Left lobe of liver (tissue), 2 donors: ENCODE data around the gene ASMTL. TPM values are rescaled to one million over a fixed set of nuclear protein-coding genes. Genes with fewer than 3 reads are reported as not detected.
"Not testable (repeated sequence)": the region's sequence is repeated elsewhere in the genome, so short reads cannot be mapped to it uniquely, and the experiment has no call there.

Experiments
- ATAC-seq: fragments of 200-7000 bp; cut with Tn5 transposase; one replicate; pipeline ENCODE4 v1.9.1; 2020; ENCODE audit warnings: mild to moderate bottlenecking, moderate library complexity
- DNase-seq: peaks from one replicate; pipeline ENCODE4 v3.0.0-alpha.2; 2020; ENCODE audit warnings: low spot score
- total RNA-seq: library from RNA; stranded (reverse); gene quantifications from one replicate; pipeline ENCODE4 v1.2.1, GENCODE V29; 2021
- donor health status: DM: no; HTN: no; CAD: no; lungs with moderate emphysema.
- donor health status: DM: no; HTN: yes; CAD: no.

ASMTL gene
- total RNA-seq, 1 donor from 2014 or later, result 31.4 TPM

GRCh38 chrX:1482530-1482928 lies 29.8 kb upstream of the ASMTL start:
- not testable (repeated sequence) for ATAC-seq, DNase-seq

GRCh38 chrX:1481636-1482529 lies 29.2 kb upstream of the ASMTL start:
- DNase-seq (peak; percentile 79), ATAC-seq (peak; percentile 95)

GRCh38 chrX:1480082-1480785 lies 27.5 kb upstream of the ASMTL start:
- ATAC-seq (no peak), DNase-seq (peak; percentile 10)

GRCh38 chrX:1477801-1478458 lies 25.2 kb upstream of the ASMTL start:
- ATAC-seq, result no peak
- peak; percentile 10 for DNase-seq

- no peak for ATAC-seq
These were observed 24.5 kb upstream of the ASMTL start for GRCh38 chrX:1477229-1477628.

GRCh38 chrX:1476682-1477081 lies 24.0 kb upstream of the ASMTL start:
- ATAC-seq (no peak), DNase-seq (peak; percentile 14)

More at GRCh38 chrX:1477229-1477628, 24.5 kb upstream of the ASMTL start:
- DNase-seq, result no peak

GRCh38 chrX:1475881-1476280 lies 23.2 kb upstream of the ASMTL start:
- peak; percentile 8 for DNase-seq

GRCh38 chrX:1475481-1475880 lies 22.8 kb upstream of the ASMTL start:
- ATAC-seq (no peak), DNase-seq (no peak)

More at GRCh38 chrX:1475881-1476280, 23.2 kb upstream of the ASMTL start:
- no peak for ATAC-seq

GRCh38 chrX:1474593-1474992 lies 21.9 kb upstream of the ASMTL start:
- ATAC-seq, DNase-seq: not testable (repeated sequence)

GRCh38 chrX:1472975-1473374 lies 20.3 kb upstream of the ASMTL start:
- ATAC-seq (no peak), DNase-seq (peak; percentile 12)

GRCh38 chrX:1468250-1468772 lies 15.6 kb upstream of the ASMTL start:
- DNase-seq, result peak; percentile 40
- ATAC-seq, result no peak

GRCh38 chrX:1466971-1467561 lies 14.4 kb upstream of the ASMTL start:
- ATAC-seq, result no peak
- DNase-seq, result peak; percentile 38

- DNase-seq, result peak; percentile 34
- ATAC-seq, result no peak
These were observed 13.5 kb upstream of the ASMTL start for GRCh38 chrX:1466232-1466661.

GRCh38 chrX:1465286-1466231 lies 12.8 kb upstream of the ASMTL start:
- ATAC-seq (no peak), DNase-seq (peak; percentile 31)

- ATAC-seq (no peak), DNase-seq (peak; percentile 22)
These were observed 12.2 kb upstream of the ASMTL start for GRCh38 chrX:1464971-1465285.

- ATAC-seq, result no peak
- DNase-seq, result peak; percentile 31
These were observed 11.6 kb upstream of the ASMTL start for GRCh38 chrX:1464041-1464970.

GRCh38 chrX:1463581-1463980 lies 10.9 kb upstream of the ASMTL start:
- DNase-seq (peak; percentile 11), ATAC-seq (no peak)

- ATAC-seq (peak; percentile 52), DNase-seq (peak; percentile 38)
These were observed 10.0 kb upstream of the ASMTL start for GRCh38 chrX:1462596-1463251.
